ENCODE data around the gene GSDME. TPM values are rescaled to one million over a fixed set of nuclear protein-coding genes. Genes with fewer than 3 reads are reported as not detected.

GSDME gene
- polyA plus RNA-seq, 2 donors, result 1.1 to 3.4 TPM

DNA sequence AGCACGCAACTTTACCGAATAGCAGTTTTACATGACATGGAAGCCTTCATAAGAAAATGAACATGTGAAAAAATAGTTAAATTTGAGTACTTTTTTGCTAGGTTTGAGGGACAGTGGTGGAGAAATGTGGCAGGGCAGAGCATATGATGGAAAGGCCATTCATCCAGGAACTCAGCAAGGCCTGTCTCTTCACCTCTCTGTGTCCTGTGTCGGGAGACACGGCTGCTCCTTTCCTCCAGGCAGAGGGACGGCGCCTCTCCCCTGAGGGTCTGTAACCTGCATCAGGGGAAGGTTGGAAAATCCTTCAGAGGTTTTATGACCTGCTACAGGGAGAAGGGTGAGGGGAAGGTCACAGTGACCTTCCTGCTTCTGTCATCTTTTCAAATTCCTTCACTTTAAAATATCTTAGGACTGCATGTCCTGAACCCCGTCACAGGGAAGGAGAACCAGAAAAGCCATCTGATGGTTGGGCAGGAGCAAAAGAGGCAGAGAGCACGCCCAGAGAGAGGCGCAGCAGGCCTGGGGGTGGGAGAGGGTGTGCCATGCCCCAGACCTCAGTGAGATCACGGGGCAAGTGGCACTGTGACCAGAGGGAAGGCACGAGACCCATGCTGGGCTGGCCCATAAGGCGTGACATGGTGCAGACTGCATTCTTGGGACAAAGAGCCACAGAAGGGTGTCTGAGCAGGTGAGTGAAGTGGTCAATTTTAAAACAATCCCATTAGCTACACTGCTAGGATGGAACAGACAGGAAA is 44.0 kb downstream of the GSDME start:
- Histone ChIP-seq H3K9me3 (ENCODE audit: control insufficient read depth in 2 of 2, insufficient read depth in 1 of 2, low read depth in 1 of 2, low read length in 1 of 2) (no peaks in the 10 kb centered on the region), H3K4me1 (ENCODE audit: control insufficient read depth in 2 of 2, insufficient read depth in 2 of 2, low read length in 1 of 2) (no peaks in the 10 kb centered on the region), H3K27ac (ENCODE audit: low read depth in 2 of 2, low read length in 1 of 2) (no peak overlapping the region), H3K4me3 (ENCODE audit: low read depth in 1 of 2, low read length in 2 of 2) (no peak overlapping the region), H3K27me3 (ENCODE audit: control insufficient read depth in 1 of 2, insufficient read depth in 2 of 2, low read length in 2 of 2) (no peaks in the 10 kb centered on the region), H3K36me3 (ENCODE audit: control insufficient read depth in 2 of 2, insufficient read depth in 2 of 2, low read length in 1 of 2) (no peaks in the 10 kb centered on the region)
- WGBS, 2 donors, result 88 to 89% methylated on average over 12 of the region's 12 CpGs

DNA sequence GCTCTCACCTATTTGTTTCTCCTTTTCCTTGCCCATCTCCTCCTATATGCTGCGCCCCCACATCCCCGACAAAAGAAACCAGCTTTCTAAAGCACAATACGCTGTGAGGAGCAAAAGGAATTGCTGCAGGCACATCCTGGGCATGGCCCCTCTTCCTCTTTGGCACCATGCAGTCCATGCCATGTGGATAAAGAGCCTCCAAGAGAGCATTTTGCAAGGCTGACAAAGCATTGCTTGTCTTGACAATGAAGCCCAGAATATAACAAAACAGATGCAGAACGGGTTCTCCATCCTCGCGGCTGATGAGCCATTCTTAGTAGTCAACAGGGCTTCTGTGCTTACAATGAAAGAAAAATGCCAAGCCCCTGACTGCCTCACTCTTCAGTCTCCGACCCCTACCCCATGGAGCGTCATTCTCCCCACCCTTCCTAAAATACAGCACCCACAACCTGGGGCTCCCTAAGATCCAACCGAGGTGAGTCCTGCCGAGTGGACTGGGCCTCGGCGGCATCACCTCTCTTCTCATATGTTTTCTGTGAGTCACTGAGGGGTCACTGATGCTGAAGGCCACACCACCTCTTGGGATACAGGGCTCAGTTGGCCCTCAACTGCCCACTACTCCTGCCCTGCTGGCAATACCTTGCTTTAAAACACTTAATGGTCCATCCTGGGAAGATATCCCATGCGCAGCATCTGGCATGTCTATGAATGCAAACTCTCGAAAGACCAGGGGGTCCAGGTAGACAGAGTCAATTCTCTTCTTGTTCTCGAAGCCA is 47.5 kb downstream of the GSDME start:
- H3K36me3 ChIP-seq (ENCODE audit: control insufficient read depth in 2 of 2, insufficient read depth in 2 of 2, low read length in 1 of 2), result no peaks in the 10 kb centered on the region
- H3K9me3 ChIP-seq (ENCODE audit: control insufficient read depth in 2 of 2, insufficient read depth in 1 of 2, low read depth in 1 of 2, low read length in 1 of 2), result no peaks in the 10 kb centered on the region
- H3K4me1 ChIP-seq (ENCODE audit: control insufficient read depth in 2 of 2, insufficient read depth in 2 of 2, low read length in 1 of 2), result no peaks in the 10 kb centered on the region
- H3K27me3 ChIP-seq (ENCODE audit: control insufficient read depth in 1 of 2, insufficient read depth in 2 of 2, low read length in 2 of 2), result no peaks in the 10 kb centered on the region
- H3K4me3 ChIP-seq (ENCODE audit: low read depth in 1 of 2, low read length in 2 of 2), result no peak overlapping the region
- H3K27ac ChIP-seq (ENCODE audit: low read depth in 2 of 2, low read length in 1 of 2), result no peak overlapping the region
- 92 to 94% methylated on average over 15 of the region's 15 CpGs for WGBS, 2 donors

GRCh38 chr7:24709051-24709450 is 48.2 kb downstream of the GSDME start:
- Histone ChIP-seq H3K4me3 (ENCODE audit: low read depth in 1 of 2, low read length in 2 of 2) (no peak overlapping the region), H3K36me3 (ENCODE audit: control insufficient read depth in 2 of 2, insufficient read depth in 2 of 2, low read length in 1 of 2) (no peaks in the 10 kb centered on the region), H3K27me3 (ENCODE audit: control insufficient read depth in 1 of 2, insufficient read depth in 2 of 2, low read length in 2 of 2) (no peaks in the 10 kb centered on the region), H3K9me3 (ENCODE audit: control insufficient read depth in 2 of 2, insufficient read depth in 1 of 2, low read depth in 1 of 2, low read length in 1 of 2) (no peaks in the 10 kb centered on the region), H3K27ac (ENCODE audit: low read depth in 2 of 2, low read length in 1 of 2) (no peak overlapping the region), H3K4me1 (ENCODE audit: control insufficient read depth in 2 of 2, insufficient read depth in 2 of 2, low read length in 1 of 2) (no peaks in the 10 kb centered on the region)
- WGBS, 2 donors, result 91% methylated on average over 5 of the region's 5 CpGs

GRCh38 chr7:24707988-24708615 is 49.2 kb downstream of the GSDME start:
- no peak overlapping the region for H3K27ac ChIP-seq (ENCODE audit: low read depth in 2 of 2, low read length in 1 of 2)
- no peaks in the 10 kb centered on the region for H3K4me1 ChIP-seq (ENCODE audit: control insufficient read depth in 2 of 2, insufficient read depth in 2 of 2, low read length in 1 of 2)
- no peaks in the 10 kb centered on the region for H3K27me3 ChIP-seq (ENCODE audit: control insufficient read depth in 1 of 2, insufficient read depth in 2 of 2, low read length in 2 of 2)
- no peaks in the 10 kb centered on the region for H3K9me3 ChIP-seq (ENCODE audit: control insufficient read depth in 2 of 2, insufficient read depth in 1 of 2, low read depth in 1 of 2, low read length in 1 of 2)
- no peak overlapping the region for H3K4me3 ChIP-seq (ENCODE audit: low read depth in 1 of 2, low read length in 2 of 2)
- 78 to 82% methylated on average over 9 of the region's 9 CpGs for WGBS, 2 donors
- H3K36me3 ChIP-seq (ENCODE audit: control insufficient read depth in 2 of 2, insufficient read depth in 2 of 2, low read length in 1 of 2), result no peaks in the 10 kb centered on the region

GRCh38 chr7:24706211-24707170 is 50.8 kb downstream of the GSDME start:
- Histone ChIP-seq H3K27me3 (ENCODE audit: control insufficient read depth in 1 of 2, insufficient read depth in 2 of 2, low read length in 2 of 2) (no peaks in the 10 kb centered on the region), H3K4me1 (ENCODE audit: control insufficient read depth in 2 of 2, insufficient read depth in 2 of 2, low read length in 1 of 2) (no peaks in the 10 kb centered on the region), H3K36me3 (ENCODE audit: control insufficient read depth in 2 of 2, insufficient read depth in 2 of 2, low read length in 1 of 2) (no peaks in the 10 kb centered on the region), H3K27ac (ENCODE audit: low read depth in 2 of 2, low read length in 1 of 2) (no peak overlapping the region), H3K4me3 (ENCODE audit: low read depth in 1 of 2, low read length in 2 of 2) (no peak overlapping the region), H3K9me3 (ENCODE audit: control insufficient read depth in 2 of 2, insufficient read depth in 1 of 2, low read depth in 1 of 2, low read length in 1 of 2) (no peaks in the 10 kb centered on the region)
- 92 to 95% methylated on average over 30 of the region's 30 CpGs for WGBS, 2 donors

DNA sequence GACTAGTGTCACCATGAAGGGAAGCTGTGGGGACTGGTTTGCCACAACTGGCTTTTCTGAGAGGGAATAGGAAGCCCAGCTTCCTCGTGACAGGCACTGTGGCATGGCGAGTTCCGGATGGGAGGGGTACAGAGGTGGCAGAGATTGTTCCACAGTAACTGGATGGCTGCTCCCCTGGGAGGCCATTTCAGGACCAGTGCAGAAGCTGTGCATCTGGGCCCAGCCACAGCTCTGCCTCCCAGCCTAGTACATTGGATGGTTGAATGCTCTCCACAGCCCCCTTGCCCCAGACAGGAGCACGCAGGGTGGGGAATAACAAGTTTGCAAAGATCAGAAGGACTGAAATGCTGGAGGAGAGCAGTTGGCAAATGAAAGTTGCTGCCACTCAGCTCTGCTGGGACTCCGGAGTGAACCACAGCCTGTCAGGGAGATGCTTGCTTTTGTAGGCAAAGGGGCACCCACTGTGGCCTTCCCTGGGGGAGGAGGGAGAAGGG is 51.8 kb downstream of the GSDME start:
- 85 to 86% methylated on average over 5 of the region's 5 CpGs for WGBS, 2 donors
- H3K27me3 ChIP-seq (ENCODE audit: control insufficient read depth in 1 of 2, insufficient read depth in 2 of 2, low read length in 2 of 2), result no peaks in the 10 kb centered on the region
- no peaks in the 10 kb centered on the region for H3K4me1 ChIP-seq (ENCODE audit: control insufficient read depth in 2 of 2, insufficient read depth in 2 of 2, low read length in 1 of 2)
- H3K4me3 ChIP-seq (ENCODE audit: low read depth in 1 of 2, low read length in 2 of 2), result no peak overlapping the region
- H3K27ac ChIP-seq (ENCODE audit: low read depth in 2 of 2, low read length in 1 of 2), result no peak overlapping the region
- H3K36me3 ChIP-seq (ENCODE audit: control insufficient read depth in 2 of 2, insufficient read depth in 2 of 2, low read length in 1 of 2), result no peaks in the 10 kb centered on the region
- H3K9me3 ChIP-seq (ENCODE audit: control insufficient read depth in 2 of 2, insufficient read depth in 1 of 2, low read depth in 1 of 2, low read length in 1 of 2), result no peaks in the 10 kb centered on the region

DNA sequence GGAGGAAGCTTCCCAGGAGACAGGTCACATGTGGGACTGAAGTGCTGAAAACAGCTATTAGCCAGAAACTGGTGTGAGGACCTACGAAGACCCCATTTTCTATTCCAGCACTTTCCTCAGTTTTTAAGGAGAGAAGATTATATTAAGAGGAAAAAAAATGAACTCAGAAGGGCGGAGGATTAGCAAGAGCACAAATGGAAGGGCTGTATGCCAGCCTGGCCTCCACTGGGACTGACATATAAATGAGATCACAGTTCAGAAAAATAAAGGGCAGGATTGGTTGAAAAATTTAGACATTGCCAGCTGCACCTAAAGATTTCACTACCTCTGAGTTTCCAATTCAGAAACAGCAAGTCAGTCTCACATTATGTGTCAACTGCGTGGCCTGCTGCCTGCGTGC is 53.0 kb downstream of the GSDME start:
- 74 to 79% methylated on average over 4 of the region's 4 CpGs for WGBS, 2 donors
- Histone ChIP-seq H3K4me1 (ENCODE audit: control insufficient read depth in 2 of 2, insufficient read depth in 2 of 2, low read length in 1 of 2) (no peaks in the 10 kb centered on the region), H3K27me3 (ENCODE audit: control insufficient read depth in 1 of 2, insufficient read depth in 2 of 2, low read length in 2 of 2) (no peaks in the 10 kb centered on the region), H3K4me3 (ENCODE audit: low read depth in 1 of 2, low read length in 2 of 2) (no peak overlapping the region), H3K36me3 (ENCODE audit: control insufficient read depth in 2 of 2, insufficient read depth in 2 of 2, low read length in 1 of 2) (no peaks in the 10 kb centered on the region), H3K9me3 (ENCODE audit: control insufficient read depth in 2 of 2, insufficient read depth in 1 of 2, low read depth in 1 of 2, low read length in 1 of 2) (no peaks in the 10 kb centered on the region), H3K27ac (ENCODE audit: low read depth in 2 of 2, low read length in 1 of 2) (no peak overlapping the region)

DNA sequence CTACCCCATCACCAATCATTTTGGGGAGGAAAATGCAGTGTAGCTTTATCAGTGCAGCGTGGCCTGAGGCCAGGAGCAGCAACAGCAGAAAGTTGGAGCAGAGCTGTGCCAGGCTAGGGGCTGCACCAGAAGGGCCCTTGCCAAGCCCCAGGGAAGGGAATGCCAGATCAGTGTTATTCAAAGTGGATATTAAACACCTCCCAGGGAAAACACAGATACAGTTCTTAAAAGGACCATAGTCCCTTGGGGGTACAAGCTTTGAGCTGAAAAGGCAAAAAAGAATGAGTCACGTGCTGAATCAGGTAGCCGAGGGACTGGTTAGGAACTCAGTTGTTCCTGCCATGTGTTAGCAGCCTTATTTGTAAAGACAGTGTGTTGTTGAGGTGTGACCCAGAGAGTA is 54.0 kb downstream of the GSDME start:
- no peaks in the 10 kb centered on the region for H3K36me3 ChIP-seq (ENCODE audit: control insufficient read depth in 2 of 2, insufficient read depth in 2 of 2, low read length in 1 of 2)
- 61 to 70% methylated on average over 3 of the region's 3 CpGs for WGBS, 2 donors
- no peaks in the 10 kb centered on the region for H3K4me1 ChIP-seq (ENCODE audit: control insufficient read depth in 2 of 2, insufficient read depth in 2 of 2, low read length in 1 of 2)
- H3K27me3 ChIP-seq (ENCODE audit: control insufficient read depth in 1 of 2, insufficient read depth in 2 of 2, low read length in 2 of 2), result no peaks in the 10 kb centered on the region
- H3K9me3 ChIP-seq (ENCODE audit: control insufficient read depth in 2 of 2, insufficient read depth in 1 of 2, low read depth in 1 of 2, low read length in 1 of 2), result no peaks in the 10 kb centered on the region
- no peak overlapping the region for H3K27ac ChIP-seq (ENCODE audit: low read depth in 2 of 2, low read length in 1 of 2)
- no peak overlapping the region for H3K4me3 ChIP-seq (ENCODE audit: low read depth in 1 of 2, low read length in 2 of 2)

- no peaks in the 10 kb centered on the region for H3K36me3 ChIP-seq (ENCODE audit: control insufficient read depth in 2 of 2, insufficient read depth in 2 of 2, low read length in 1 of 2)
- WGBS, 2 donors, result 76 to 82% methylated on average over 2 of the region's 2 CpGs
Measured at GRCh38 chr7:24702755-24703154, 54.5 kb downstream of the GSDME start.

More at GRCh38 chr7:24702755-24703154, 54.5 kb downstream of the GSDME start:
- no peaks in the 10 kb centered on the region for H3K9me3 ChIP-seq (ENCODE audit: control insufficient read depth in 2 of 2, insufficient read depth in 1 of 2, low read depth in 1 of 2, low read length in 1 of 2)
- no peak overlapping the region for H3K27ac ChIP-seq (ENCODE audit: low read depth in 2 of 2, low read length in 1 of 2)
- no peaks in the 10 kb centered on the region for H3K27me3 ChIP-seq (ENCODE audit: control insufficient read depth in 1 of 2, insufficient read depth in 2 of 2, low read length in 2 of 2)
- no peaks in the 10 kb centered on the region for H3K4me1 ChIP-seq (ENCODE audit: control insufficient read depth in 2 of 2, insufficient read depth in 2 of 2, low read length in 1 of 2)
- no peak overlapping the region for H3K4me3 ChIP-seq (ENCODE audit: low read depth in 1 of 2, low read length in 2 of 2)
